ENCODE measurements around the gene TMEM238L. TPM values are rescaled to one million over a fixed set of nuclear protein-coding genes. Genes with fewer than 3 reads are reported as not detected.
"Not testable (repeated sequence)": the region's sequence is repeated elsewhere in the genome, so short reads cannot be mapped to it uniquely, and the experiment has no call there.

Gene TMEM238L, protein sequence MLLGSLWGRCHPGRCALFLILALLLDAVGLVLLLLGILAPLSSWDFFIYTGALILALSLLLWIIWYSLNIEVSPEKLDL
- not detected for total RNA-seq

DNA sequence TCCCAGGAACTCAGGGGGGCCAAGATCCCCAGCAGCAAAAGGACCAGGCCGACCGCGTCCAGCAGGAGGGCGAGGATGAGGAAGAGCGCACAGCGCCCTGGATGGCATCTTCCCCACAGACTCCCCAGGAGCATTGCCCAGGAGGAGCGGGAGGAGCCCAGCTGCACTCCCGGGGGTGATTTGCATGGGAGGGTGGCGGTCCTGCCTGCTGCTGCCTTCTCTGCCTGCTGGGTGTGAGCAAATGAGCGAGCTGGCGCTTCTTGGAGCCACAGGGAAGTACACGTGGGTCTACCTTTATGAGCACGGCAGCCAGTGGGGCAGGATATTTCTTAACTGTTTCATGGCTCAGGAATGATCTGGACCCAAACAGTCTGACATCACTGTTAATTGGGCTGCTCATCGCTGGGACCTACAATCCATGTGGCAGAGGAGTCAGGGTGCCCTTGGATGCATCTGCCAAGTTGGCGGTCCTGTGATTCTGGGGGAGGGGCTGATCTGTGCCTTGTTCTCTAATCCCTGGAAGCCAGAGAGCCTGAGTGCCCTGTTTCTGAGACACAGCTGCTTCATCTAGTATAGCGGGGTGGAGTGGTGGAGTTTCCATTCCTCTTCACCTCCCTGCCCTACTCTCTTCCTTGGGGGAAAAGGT lies at the start of gene TMEM238L:
TSS of gene TMEM238L (minus strand) at position 270 of the 646 bp plus-strand sequence. CDS start at position 134, 136 bp downstream.
- H3K36me3 Mint-ChIP-seq (ENCODE audit: low read depth): no peaks in the 10 kb centered on the region
- ATAC-seq: no peak
- H3K27me3 Mint-ChIP-seq: peaks cover 1% of the 10 kb centered on the region
- CTCF ChIA-PET: no interaction called here
- H3K4me1 Mint-ChIP-seq (ENCODE audit: low read depth): no peaks in the 10 kb centered on the region
- H3K9me3 Mint-ChIP-seq: no peaks in the 10 kb centered on the region
- no peak within 1 kb of the TSS for H3K4me3 Mint-ChIP-seq
- DNase-seq: no peak
- H3K27ac Mint-ChIP-seq: no peak within 1 kb of the TSS
- TF ChIP-seq, protein P1, sequence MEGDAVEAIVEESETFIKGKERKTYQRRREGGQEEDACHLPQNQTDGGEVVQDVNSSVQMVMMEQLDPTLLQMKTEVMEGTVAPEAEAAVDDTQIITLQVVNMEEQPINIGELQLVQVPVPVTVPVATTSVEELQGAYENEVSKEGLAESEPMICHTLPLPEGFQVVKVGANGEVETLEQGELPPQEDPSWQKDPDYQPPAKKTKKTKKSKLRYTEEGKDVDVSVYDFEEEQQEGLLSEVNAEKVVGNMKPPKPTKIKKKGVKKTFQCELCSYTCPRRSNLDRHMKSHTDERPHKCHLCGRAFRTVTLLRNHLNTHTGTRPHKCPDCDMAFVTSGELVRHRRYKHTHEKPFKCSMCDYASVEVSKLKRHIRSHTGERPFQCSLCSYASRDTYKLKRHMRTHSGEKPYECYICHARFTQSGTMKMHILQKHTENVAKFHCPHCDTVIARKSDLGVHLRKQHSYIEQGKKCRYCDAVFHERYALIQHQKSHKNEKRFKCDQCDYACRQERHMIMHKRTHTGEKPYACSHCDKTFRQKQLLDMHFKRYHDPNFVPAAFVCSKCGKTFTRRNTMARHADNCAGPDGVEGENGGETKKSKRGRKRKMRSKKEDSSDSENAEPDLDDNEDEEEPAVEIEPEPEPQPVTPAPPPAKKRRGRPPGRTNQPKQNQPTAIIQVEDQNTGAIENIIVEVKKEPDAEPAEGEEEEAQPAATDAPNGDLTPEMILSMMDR (IDR thresholded peaks at IDR 0.05): no peak
- intact Hi-C loops (cut with micrococcal nuclease): no loop called here
- POLR2A ChIA-PET: no interaction called here

DNA sequence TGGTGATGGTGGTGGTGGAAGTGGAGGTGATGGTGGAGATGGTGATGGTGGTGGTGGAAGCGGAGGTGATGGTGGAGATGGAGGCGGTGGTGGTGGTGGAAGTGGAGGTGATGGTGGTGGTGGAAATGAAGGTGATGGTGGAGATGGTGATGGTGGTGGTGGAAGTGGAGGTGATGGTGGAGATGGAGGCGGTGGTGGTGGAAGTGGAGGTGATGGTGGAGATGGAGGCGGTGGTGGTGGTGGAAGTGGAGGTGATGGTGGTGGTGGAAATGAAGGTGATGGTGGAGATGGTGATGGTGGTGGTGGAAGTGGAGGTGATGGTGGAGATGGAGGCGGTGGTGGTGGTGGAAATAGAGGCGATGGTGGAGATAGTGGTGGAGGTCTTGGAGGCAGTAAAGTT lies 42.7 kb upstream of the TMEM238L start:
- H3K4me1 Mint-ChIP-seq (ENCODE audit: low read depth); DNase-seq; H3K9me3 Mint-ChIP-seq; H3K4me3 Mint-ChIP-seq; H3K36me3 Mint-ChIP-seq (ENCODE audit: low read depth); H3K27ac Mint-ChIP-seq; POLR2A ChIA-PET; ATAC-seq; H3K27me3 Mint-ChIP-seq: not testable (repeated sequence)
- CTCF ChIA-PET: interaction anchor here (0.6 to 3.4 kb wide), 2 partner anchors 201 to 228 kb away, joined by 3 to 19 read pairs; no protein-coding TSS in a partner anchor
- intact Hi-C loops (cut with micrococcal nuclease): loop anchor here (5.0 kb wide), 1 partner anchor 109 kb away; no protein-coding TSS in a partner anchor

DNA sequence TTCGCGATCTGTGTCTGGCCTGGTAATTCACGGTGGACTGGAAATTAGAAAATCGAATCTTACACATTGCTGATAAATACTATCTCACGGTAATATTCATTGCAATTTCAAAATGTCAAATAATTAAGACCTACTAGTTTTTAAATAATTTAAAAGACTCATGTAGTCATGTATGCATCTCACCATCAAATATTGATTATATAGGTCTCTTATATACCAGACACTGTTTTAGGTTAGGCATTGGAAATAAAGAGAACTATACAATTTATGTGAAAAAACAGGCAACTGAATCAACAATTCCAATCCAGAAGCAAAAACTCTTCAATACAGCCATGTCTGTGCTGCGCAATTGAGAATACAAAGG lies 41.5 kb upstream of the TMEM238L start:
- ATAC-seq: no peak
- intact Hi-C loops (cut with micrococcal nuclease): loop anchor here (2.0 to 5.0 kb wide), 3 partner anchors 73 to 199 kb away; no protein-coding TSS in a partner anchor
- CTCF ChIA-PET: interaction anchor here (0.6 to 3.8 kb wide), 16 partner anchors 17 to 215 kb away, joined by 3 to 36 read pairs (median 3); no protein-coding TSS in a partner anchor

DNA sequence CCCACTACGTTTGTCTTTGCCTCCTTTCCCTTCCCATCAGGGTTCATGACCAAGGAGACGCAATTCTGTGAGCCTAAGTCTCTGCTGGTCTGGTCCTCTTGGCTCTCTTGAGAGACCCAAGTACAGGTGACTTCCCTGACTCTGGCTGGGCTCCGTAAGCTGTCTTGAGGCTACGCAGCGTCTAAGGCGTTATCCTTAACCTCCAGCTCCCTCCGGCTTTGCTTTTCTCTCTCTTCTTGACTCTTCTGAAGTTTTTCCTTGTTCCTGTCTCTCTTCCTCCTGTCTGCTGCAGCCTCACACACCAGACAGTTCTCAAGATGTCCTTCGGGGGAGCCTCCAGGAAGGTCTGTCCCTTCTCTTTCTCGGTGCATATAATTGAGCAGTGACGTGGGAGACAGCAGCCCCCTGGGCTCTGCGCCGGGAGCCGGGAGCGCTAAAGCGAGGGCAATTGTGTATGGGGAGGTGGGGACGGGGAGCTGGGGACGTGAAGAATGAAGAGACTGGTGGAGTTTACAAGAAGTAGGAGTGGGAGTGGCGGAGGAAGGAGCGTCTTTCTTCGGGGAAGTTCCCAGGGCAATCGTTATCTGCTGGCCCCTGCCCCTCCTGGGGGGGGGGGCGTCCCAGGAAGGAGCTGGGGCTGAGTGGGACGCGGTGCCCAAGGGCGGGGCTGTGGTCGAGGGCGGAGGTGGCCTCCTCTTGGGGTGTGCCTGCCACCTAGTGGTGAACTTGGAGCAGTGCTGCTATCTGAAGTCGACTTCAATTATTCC lies 40.9 kb upstream of the TMEM238L start:
- no peaks in the 10 kb centered on the region for H3K9me3 Mint-ChIP-seq
- peaks cover 7% of the 10 kb centered on the region for H3K4me1 Mint-ChIP-seq (ENCODE audit: low read depth)
- H3K4me3 Mint-ChIP-seq: peak overlapping the region; percentile 66
- peak; percentile 99 for ATAC-seq
- H3K36me3 Mint-ChIP-seq (ENCODE audit: low read depth): no peaks in the 10 kb centered on the region
- POLR2A ChIA-PET: interaction anchor here (0.7 to 1.4 kb wide), 2 partner anchors 110 to 132 kb away, joined by 3 to 4 read pairs; no protein-coding TSS in a partner anchor
- CTCF ChIA-PET: interaction anchor here (0.6 to 3.8 kb wide), 26 partner anchors 8 to 214 kb away, joined by 3 to 36 read pairs (median 3); no protein-coding TSS in a partner anchor
- TF ChIP-seq, protein P1 (IDR thresholded peaks at IDR 0.05): peak; percentile 91
- DNase-seq: peak; percentile 77
- H3K27me3 Mint-ChIP-seq: peaks cover under 1% of the 10 kb centered on the region
- no peak overlapping the region for H3K27ac Mint-ChIP-seq
- intact Hi-C loops (cut with micrococcal nuclease): loop anchor here (2.0 to 5.0 kb wide), 3 partner anchors 72 to 198 kb away; no protein-coding TSS in a partner anchor

More for the DNA sequence above, 41.5 kb upstream of the TMEM238L start:
- H3K36me3 Mint-ChIP-seq (ENCODE audit: low read depth): no peaks in the 10 kb centered on the region
- H3K27ac Mint-ChIP-seq: no peak overlapping the region
- peaks cover 1% of the 10 kb centered on the region for H3K27me3 Mint-ChIP-seq
- H3K9me3 Mint-ChIP-seq: no peaks in the 10 kb centered on the region
- peaks cover 7% of the 10 kb centered on the region for H3K4me1 Mint-ChIP-seq (ENCODE audit: low read depth)
- TF ChIP-seq, protein P1 (IDR thresholded peaks at IDR 0.05): peak; percentile 4
- no peak for DNase-seq
- POLR2A ChIA-PET: interaction anchor here (1.4 kb wide), 1 partner anchor 111 kb away, joined by 4 read pairs; no protein-coding TSS in a partner anchor
- H3K4me3 Mint-ChIP-seq: peak overlapping the region; percentile 66

DNA sequence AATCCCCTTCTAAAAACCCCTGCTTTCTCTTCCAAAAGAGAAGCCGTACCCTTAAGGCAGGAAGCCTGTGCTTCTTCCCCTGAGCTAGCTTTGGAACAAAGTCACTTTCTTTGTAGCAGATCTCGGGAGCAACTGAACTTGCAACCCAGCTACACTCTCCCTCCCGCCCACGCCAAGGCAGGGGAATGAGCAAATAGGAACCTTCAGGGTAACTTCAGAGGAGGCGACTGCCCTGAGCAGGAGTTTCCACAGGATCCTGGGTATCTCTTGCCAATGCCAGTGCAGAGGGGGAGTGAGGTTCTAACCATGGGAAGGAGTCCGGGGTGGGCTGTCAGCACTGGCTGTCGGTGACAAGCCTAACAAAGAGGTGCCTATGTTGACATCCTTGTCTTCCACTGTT lies 39.9 kb upstream of the TMEM238L start:
- intact Hi-C loops (cut with micrococcal nuclease): loop anchor here (2.0 kb wide), 2 partner anchors 71 to 197 kb away; no protein-coding TSS in a partner anchor
- no peak for ATAC-seq

More for the DNA sequence above, 39.9 kb upstream of the TMEM238L start:
- DNase-seq: peak; percentile 13
- Mint-ChIP-seq H3K4me1 (ENCODE audit: low read depth) (peaks cover 7% of the 10 kb centered on the region), H3K9me3 (no peaks in the 10 kb centered on the region), H3K4me3 (no peak overlapping the region), H3K36me3 (ENCODE audit: low read depth) (no peaks in the 10 kb centered on the region), H3K27me3 (no peaks in the 10 kb centered on the region), H3K27ac (no peak overlapping the region)
- ChIA-PET CTCF (interaction anchor here (1.2 to 3.8 kb wide), 6 partner anchors 71 to 213 kb away, joined by 5 to 36 read pairs (median 18); no protein-coding TSS in a partner anchor), POLR2A (no interaction called here)
- TF ChIP-seq, protein P1 (IDR thresholded peaks at IDR 0.05): no peak

All from activated CD8-positive, alpha-beta T cell treated with anti-CD3 and anti-CD28 coated beads for 36 hours (primary cell).